Thymus (tissue), 11 donors: ENCODE measurements around the gene IFNA21. TPM values are rescaled to one million over a fixed set of nuclear protein-coding genes. Genes with fewer than 3 reads are reported as not detected.
"Not testable (repeated sequence)": the region's sequence is repeated elsewhere in the genome, so short reads cannot be mapped to it uniquely, and the experiment has no call there.

Experiments used
- DNase-seq, 9 donors: peaks; one replicate each; pipeline ENCODE4 v3.0.0-alpha.2; 2013; ENCODE audit warnings: low spot score in 9 of 9, low read depth in 6 of 9, missing footprints in 1 of 9
- H3K27ac ChIP-seq, 2 donors: one replicate each; pipeline ENCODE4 v1.5.1; 2013; ENCODE audit warnings: control low read depth in 1 of 2, low read depth in 1 of 2, low read length in 1 of 2, mild to moderate bottlenecking in 1 of 2, moderate library complexity in 1 of 2
- H3K27me3 ChIP-seq, 2 donors: one replicate each; pipeline ENCODE4 v1.5.1; 2013; ENCODE audit warnings: low read length in 1 of 2; ENCODE audit not compliant: control insufficient read depth in 2 of 2, insufficient read depth in 1 of 2
- H3K36me3 ChIP-seq, 2 donors: one replicate each; pipeline ENCODE4 v1.5.1; 2013; ENCODE audit warnings: low read length in 1 of 2, mild to moderate bottlenecking in 1 of 2, moderate library complexity in 1 of 2; ENCODE audit not compliant: control insufficient read depth in 2 of 2, insufficient read depth in 2 of 2
- H3K4me1 ChIP-seq, 2 donors: one replicate each; pipeline ENCODE4 v1.5.1; 2013; ENCODE audit warnings: low read length in 2 of 2; ENCODE audit not compliant: control insufficient read depth in 2 of 2, insufficient read depth in 2 of 2
- H3K4me3 ChIP-seq, 2 donors: one replicate each; pipeline ENCODE4 v1.5.1; 2013; ENCODE audit warnings: low read length in 2 of 2, control low read depth in 1 of 2, mild to moderate bottlenecking in 1 of 2
- H3K9me3 ChIP-seq, 2 donors: one replicate each; pipeline ENCODE4 v1.5.1; 2013; ENCODE audit warnings: low read length in 1 of 2, mild to moderate bottlenecking in 1 of 2; ENCODE audit not compliant: control insufficient read depth in 2 of 2, insufficient read depth in 1 of 2
- WGBS: extraction: QIAGEN DNeasy Blood & Tissue Kit; methylation state at CpG from one replicate; pipeline ENCODE4 v1.1.7; 2013; 5-methylcytosine and 5-hydroxymethylcytosine counted together
- polyA plus RNA-seq: library from polyadenylated mRNA; stranded (reverse); fragments of 200-250 nt; gene quantifications from one replicate; pipeline ENCODE4 v1.2.3, GENCODE V29; 2013
- total RNA-seq: library from RNA; stranded (reverse); fragments of 120-200 nt; gene quantifications from one replicate; pipeline ENCODE4 v1.2.4, GENCODE V29; 2013
- donor health status: healthy.

The IFNA21 gene
- total and polyA plus RNA-seq, 2 donors: 0.02 TPM; not detected in 1

GRCh38 chr9:21194867-21195776, 28.7 kb upstream of the IFNA21 start:
- not testable (repeated sequence) for H3K27me3 ChIP-seq, H3K4me1 ChIP-seq, H3K27ac ChIP-seq, H3K36me3 ChIP-seq, H3K9me3 ChIP-seq, H3K4me3 ChIP-seq
- peak in 5 of 9 donors; percentile 3 to 54 (median 10) for DNase-seq
- 41% methylated on average over 6 of the region's 6 CpGs for WGBS

- H3K27ac ChIP-seq, DNase-seq, H3K36me3 ChIP-seq, H3K9me3 ChIP-seq, H3K4me1 ChIP-seq, H3K4me3 ChIP-seq, H3K27me3 ChIP-seq: not testable (repeated sequence)
- WGBS: 97% methylated on average over 3 of the region's 3 CpGs
Observed at GRCh38 chr9:21187487-21187886, 21.0 kb upstream of the IFNA21 start, which contains the start of gene IFNA4. TSS of gene IFNA4 (minus strand) at chr9:21187587. CDS start at chr9:21187531, 56 bp downstream.

GRCh38 chr9:21182810-21183736, 16.6 kb upstream of the IFNA21 start:
- DNase-seq: peak in 4 of 9 donors; percentile 6 to 41 (median 12)
- WGBS: 42% methylated on average over 4 of the region's 4 CpGs
- not testable (repeated sequence) for H3K27me3 ChIP-seq, H3K36me3 ChIP-seq, H3K4me3 ChIP-seq, H3K27ac ChIP-seq, H3K4me1 ChIP-seq, H3K9me3 ChIP-seq

- no peaks in the 10 kb centered on the region for H3K9me3 ChIP-seq
- 99% methylated on average over 2 of the region's 2 CpGs for WGBS
- H3K36me3 ChIP-seq: no peaks in the 10 kb centered on the region
- H3K27ac ChIP-seq: no peak overlapping the region
- DNase-seq: no peak
- no peak overlapping the region for H3K4me3 ChIP-seq
- no peaks in the 10 kb centered on the region for H3K27me3 ChIP-seq
- no peaks in the 10 kb centered on the region for H3K4me1 ChIP-seq
Observed at GRCh38 chr9:21174671-21175070, 8.2 kb upstream of the IFNA21 start.

- no peaks in the 10 kb centered on the region for H3K4me1 ChIP-seq
- no peaks in the 10 kb centered on the region for H3K27me3 ChIP-seq
- no peaks in the 10 kb centered on the region for H3K36me3 ChIP-seq
- H3K4me3 ChIP-seq: no peak overlapping the region
- 95% methylated on average over 3 of the region's 3 CpGs for WGBS
- H3K9me3 ChIP-seq: no peaks in the 10 kb centered on the region
- no peak for DNase-seq
- H3K27ac ChIP-seq: no peak overlapping the region
Observed at GRCh38 chr9:21172156-21172555, 5.7 kb upstream of the IFNA21 start.

- WGBS: 100% methylated on average over 1 of the region's 1 CpG
- Histone ChIP-seq H3K27me3 (no peaks in the 10 kb centered on the region), H3K36me3 (no peaks in the 10 kb centered on the region), H3K4me3 (no peak overlapping the region), H3K27ac (no peak overlapping the region), H3K9me3 (no peaks in the 10 kb centered on the region), H3K4me1 (no peaks in the 10 kb centered on the region)
- no peak for DNase-seq
Observed at GRCh38 chr9:21171351-21171750, 4.9 kb upstream of the IFNA21 start.

GRCh38 chr9:21165516-21165915, 944 bp downstream of the IFNA21 start:
- H3K27ac ChIP-seq: no peak overlapping the region
- no peak for DNase-seq
- H3K9me3 ChIP-seq: no peaks in the 10 kb centered on the region
- no peaks in the 10 kb centered on the region for H3K27me3 ChIP-seq
- H3K4me1 ChIP-seq: no peaks in the 10 kb centered on the region
- no peaks in the 10 kb centered on the region for H3K36me3 ChIP-seq
- 99% methylated on average over 1 of the region's 1 CpG for WGBS
- H3K4me3 ChIP-seq: no peak overlapping the region

GRCh38 chr9:21160178-21160577, 6.3 kb downstream of the IFNA21 start:
- no peak overlapping the region for H3K4me3 ChIP-seq
- H3K36me3 ChIP-seq: no peaks in the 10 kb centered on the region
- WGBS: 12% methylated on average over 1 of the region's 1 CpG
- no peaks in the 10 kb centered on the region for H3K4me1 ChIP-seq
- no peaks in the 10 kb centered on the region for H3K9me3 ChIP-seq
- no peak overlapping the region for H3K27ac ChIP-seq
- DNase-seq: peak in 3 of 9 donors; percentile 5 to 50 (median 18)
- H3K27me3 ChIP-seq: no peaks in the 10 kb centered on the region

- H3K36me3 ChIP-seq: no peaks in the 10 kb centered on the region
- WGBS: 89% methylated on average over 2 of the region's 2 CpGs
- no peak overlapping the region for H3K27ac ChIP-seq
- DNase-seq: no peak
- no peaks in the 10 kb centered on the region for H3K27me3 ChIP-seq
- no peaks in the 10 kb centered on the region for H3K4me1 ChIP-seq
- no peak overlapping the region for H3K4me3 ChIP-seq
- no peaks in the 10 kb centered on the region for H3K9me3 ChIP-seq
Observed at GRCh38 chr9:21155501-21155900, 11.0 kb downstream of the IFNA21 start.
